GM10248 (cell line): ENCODE results near the gene OR1E2.
"Not testable (repeated sequence)": the region's sequence is repeated elsewhere in the genome, so short reads cannot be mapped to it uniquely, and the experiment has no call there.

ENCODE experiments used
- CTCF ChIA-PET: fragments of 300-600 bp; sonication (Branson Sonifier 250); formaldehyde crosslinking; extraction: SDS; loops from one replicate; lab custom pipeline; 2021; ENCODE audit warnings: antibody characterized with exemption; lab: Yijun Ruan, JAX
- POLR2A ChIA-PET: fragments of 350-650 bp; sonication (Branson Sonifier 250); formaldehyde crosslinking; extraction: SDS; loops from one replicate; lab custom pipeline; 2020; ENCODE audit warnings: antibody characterized with exemption; lab: Yijun Ruan, JAX
- DNase-seq: peaks from one replicate; pipeline ENCODE4 v3.0.0; 2012; ENCODE audit errors: extremely low spot score
- TF ChIP-seq, protein P1 (sequence below): IDR thresholded peaks from 2 replicates; pipeline ENCODE4 v1.5.1; 2012; ENCODE audit warnings: mild to moderate bottlenecking, low read depth; ENCODE audit errors: extremely low read depth, missing control alignments, control extremely low read depth

Gene OR1E2

GRCh38 chr17:3472137-3472536, 38.5 kb upstream of the OR1E2 start:
- ChIA-PET POLR2A (no interaction called here), CTCF (no interaction called here)
- TF ChIP-seq, protein P1, sequence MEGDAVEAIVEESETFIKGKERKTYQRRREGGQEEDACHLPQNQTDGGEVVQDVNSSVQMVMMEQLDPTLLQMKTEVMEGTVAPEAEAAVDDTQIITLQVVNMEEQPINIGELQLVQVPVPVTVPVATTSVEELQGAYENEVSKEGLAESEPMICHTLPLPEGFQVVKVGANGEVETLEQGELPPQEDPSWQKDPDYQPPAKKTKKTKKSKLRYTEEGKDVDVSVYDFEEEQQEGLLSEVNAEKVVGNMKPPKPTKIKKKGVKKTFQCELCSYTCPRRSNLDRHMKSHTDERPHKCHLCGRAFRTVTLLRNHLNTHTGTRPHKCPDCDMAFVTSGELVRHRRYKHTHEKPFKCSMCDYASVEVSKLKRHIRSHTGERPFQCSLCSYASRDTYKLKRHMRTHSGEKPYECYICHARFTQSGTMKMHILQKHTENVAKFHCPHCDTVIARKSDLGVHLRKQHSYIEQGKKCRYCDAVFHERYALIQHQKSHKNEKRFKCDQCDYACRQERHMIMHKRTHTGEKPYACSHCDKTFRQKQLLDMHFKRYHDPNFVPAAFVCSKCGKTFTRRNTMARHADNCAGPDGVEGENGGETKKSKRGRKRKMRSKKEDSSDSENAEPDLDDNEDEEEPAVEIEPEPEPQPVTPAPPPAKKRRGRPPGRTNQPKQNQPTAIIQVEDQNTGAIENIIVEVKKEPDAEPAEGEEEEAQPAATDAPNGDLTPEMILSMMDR = no peak
- DNase-seq = no peak

DNA sequence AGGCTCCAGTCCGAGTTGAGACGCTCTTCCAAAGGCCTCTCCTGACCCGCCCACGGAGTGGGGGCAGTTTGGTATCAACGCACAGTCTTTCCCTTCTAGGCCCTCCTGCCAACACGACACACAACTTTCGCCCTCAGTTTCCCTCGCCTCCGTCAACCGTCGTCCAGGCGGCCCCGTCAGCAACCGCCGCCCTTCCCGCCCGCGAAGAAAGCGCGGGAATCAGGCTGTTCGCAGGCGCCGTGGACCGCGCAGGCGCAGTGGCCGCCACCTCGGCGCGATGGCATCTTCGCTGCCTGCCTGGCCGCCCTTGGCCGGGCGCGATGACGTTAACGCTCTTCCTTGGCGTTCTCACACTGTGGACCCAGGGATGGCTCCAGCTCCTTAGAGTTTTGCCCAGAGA, 38.0 kb upstream of the OR1E2 start, which contains the start of gene SPATA22:
Gene SPATA22, minus strand, starts transcription at position 221 of the 400 bp plus-strand sequence. CDS start 2,494 bp downstream, outside the sequence.
- CTCF ChIA-PET = no interaction called here

DNA sequence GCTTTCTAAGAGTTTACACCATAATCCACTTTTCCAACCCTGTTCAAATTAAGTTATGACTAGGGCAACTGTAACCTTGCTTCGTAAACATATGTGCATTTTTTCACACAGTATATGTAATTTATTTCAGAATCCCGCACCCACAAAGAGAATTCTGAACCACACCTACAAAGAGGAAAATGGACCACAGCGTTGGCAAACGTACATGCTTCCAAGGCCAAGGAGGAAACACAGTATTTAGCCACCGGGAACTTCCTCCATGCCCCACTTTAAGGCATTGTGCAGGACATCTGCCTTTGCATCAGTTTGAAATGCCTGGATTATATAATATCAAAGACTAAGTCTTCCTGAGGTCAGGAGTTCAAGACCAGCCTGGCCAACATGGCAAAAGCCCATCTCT, 35.9 kb upstream of the OR1E2 start:
- CTCF ChIA-PET = no interaction called here
- no peak for DNase-seq
- TF ChIP-seq, protein P1 = no peak
- POLR2A ChIA-PET = no interaction called here

More for the DNA sequence above, 38.0 kb upstream of the OR1E2 start, which contains the start of gene SPATA22:
- no peak for DNase-seq
- POLR2A ChIA-PET = no interaction called here
- TF ChIP-seq, protein P1 = no peak

- DNase-seq, POLR2A ChIA-PET, CTCF ChIA-PET: not testable (repeated sequence)
Observed at GRCh38 chr17:3466355-3466754, 32.7 kb upstream of the OR1E2 start.

GRCh38 chr17:3448059-3448665, 14.5 kb upstream of the OR1E2 start:
- TF ChIP-seq, protein P1 = no peak
- no peak for DNase-seq
- ChIA-PET CTCF (no interaction called here), POLR2A (no interaction called here)

- DNase-seq = no peak
- ChIA-PET CTCF (no interaction called here), POLR2A (no interaction called here)
- TF ChIP-seq, protein P1 = no peak
Observed at GRCh38 chr17:3447625-3448024, 14.0 kb upstream of the OR1E2 start.

- no peak for DNase-seq
- TF ChIP-seq, protein P1 = no peak
- CTCF ChIA-PET = no interaction called here
- POLR2A ChIA-PET = no interaction called here
Observed at GRCh38 chr17:3440451-3440850, 6.8 kb upstream of the OR1E2 start.
